GM18502 (cell line): ENCODE measurements around the gene GALNT17.

Experiments
- ATAC-seq: cut with Tn5 transposase; IDR thresholded peaks from one replicate; pipeline ENCODE4 v1.9.1; 2021; ENCODE audit warnings: mild to moderate bottlenecking; ENCODE audit not compliant: unreplicated experiment, poor library complexity

GALNT17 gene

DNA sequence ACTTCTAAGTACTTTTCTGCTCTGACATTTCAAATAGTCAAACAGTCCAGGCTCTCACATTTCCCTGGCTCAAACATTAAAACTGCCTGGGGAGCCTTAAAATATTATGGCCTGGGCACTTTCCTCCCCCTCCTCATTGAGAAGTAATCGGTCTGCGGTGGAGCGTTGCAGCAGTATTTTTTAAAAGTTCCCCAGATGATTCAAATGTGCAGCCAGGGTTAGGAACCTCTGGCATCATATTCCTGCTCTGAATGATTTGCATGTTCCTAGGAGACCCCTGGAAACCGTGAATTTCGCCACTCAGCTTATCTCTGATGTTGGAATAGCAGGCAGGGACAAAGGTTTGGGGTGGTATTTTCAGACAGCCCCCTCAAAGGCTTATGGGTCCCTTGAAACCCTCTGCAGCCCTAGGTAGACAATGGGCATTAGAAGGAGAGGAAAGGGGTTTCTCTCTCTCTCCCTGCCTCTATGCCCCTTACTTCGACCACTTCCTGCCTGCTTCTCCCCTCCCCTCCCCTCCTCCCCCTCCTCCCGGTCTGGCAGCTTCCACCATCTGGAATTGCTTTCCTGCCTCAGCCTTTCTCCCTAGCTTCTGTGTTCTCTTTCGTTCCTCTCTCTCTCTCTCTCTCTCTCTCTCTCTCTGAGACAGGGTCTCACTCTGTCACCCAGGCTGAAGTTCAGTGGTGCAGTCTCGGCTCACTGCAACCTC is 622.2 kb downstream of the GALNT17 start:
- no peak for ATAC-seq

DNA sequence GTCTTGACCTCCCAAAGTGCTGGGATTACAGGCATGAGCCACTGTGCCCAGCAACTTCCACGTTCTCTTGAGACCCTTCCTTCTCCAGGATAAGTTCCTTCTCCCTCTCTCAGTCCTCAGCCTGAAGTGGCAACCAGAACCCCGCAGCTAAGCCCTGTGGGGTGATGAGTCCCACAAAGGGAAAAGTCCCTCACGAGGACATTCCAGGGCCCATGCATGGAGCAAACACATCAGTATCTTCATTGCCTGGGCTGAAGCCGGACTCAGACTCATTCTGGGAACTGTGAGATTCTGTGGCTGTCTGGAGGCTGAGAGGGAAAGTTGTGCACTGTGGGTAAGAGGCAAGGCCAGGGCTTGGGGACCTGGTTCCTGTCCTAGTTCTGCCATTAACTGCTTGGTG is 622.9 kb downstream of the GALNT17 start:
- ATAC-seq, result no peak

DNA sequence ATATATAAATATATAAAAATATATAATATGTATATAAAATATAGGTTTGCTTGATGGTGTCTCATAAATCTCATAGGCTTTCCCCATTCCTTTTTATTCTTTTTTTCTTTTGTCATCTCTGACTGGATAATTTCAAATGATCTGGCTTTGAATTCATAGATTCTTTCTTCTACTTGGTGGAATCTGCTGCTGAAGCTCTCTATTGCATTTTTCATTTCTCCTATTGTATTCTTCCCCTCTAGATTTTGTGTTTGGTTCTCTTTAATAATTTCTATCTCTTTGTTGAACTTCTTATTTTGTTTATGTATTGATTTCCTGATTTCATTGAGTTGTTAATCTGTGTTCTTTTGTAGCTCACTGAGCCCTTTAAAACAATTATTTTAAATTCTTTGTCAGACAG is 629.4 kb downstream of the GALNT17 start:
- ATAC-seq, result no peak
